Lung (tissue), 12 donors: ENCODE results near the gene ATL3. TPM values are rescaled to one million over a fixed set of nuclear protein-coding genes. Genes with fewer than 3 reads are reported as not detected.

Experiments
- ATAC-seq: fragments of 200-7000 bp; cut with Tn5 transposase; one replicate; pipeline ENCODE4 v1.9.1; 2020; ENCODE audit warnings: moderate number of reproducible peaks; ENCODE audit not compliant: insufficient read depth, low FRiP score
- DNase-seq, 3 donors: peaks; one replicate each; pipeline ENCODE4 v3.0.0-alpha.2; 2013 to 2017
- H3K27ac ChIP-seq, 2 donors: one replicate each; pipeline ENCODE4 v1.5.1; 2013; ENCODE audit warnings: mild to moderate bottlenecking in 2 of 2, moderate library complexity in 2 of 2, control low read depth in 1 of 2, inconsistent platforms in 1 of 2, low read depth in 1 of 2, low read length in 1 of 2
- H3K27me3 ChIP-seq, 3 donors: one replicate each; pipeline ENCODE4 v1.5.1; 2013; ENCODE audit warnings: low read length in 2 of 3; ENCODE audit not compliant: control insufficient read depth in 3 of 3, insufficient read depth in 3 of 3
- H3K36me3 ChIP-seq, 4 donors: one replicate each; pipeline ENCODE4 v1.5.1; 2013; ENCODE audit warnings: low read length in 4 of 4, mild to moderate bottlenecking in 1 of 4, moderate library complexity in 1 of 4; ENCODE audit not compliant: control insufficient read depth in 4 of 4, insufficient read depth in 4 of 4
- H3K4me1 ChIP-seq, 5 donors: one replicate each; pipeline ENCODE4 v1.5.1; 2013; ENCODE audit warnings: low read length in 5 of 5, mild to moderate bottlenecking in 2 of 5, moderate library complexity in 1 of 5; ENCODE audit not compliant: control insufficient read depth in 5 of 5, insufficient read depth in 5 of 5
- H3K4me3 ChIP-seq: one replicate; pipeline ENCODE4 v1.5.1; 2013; ENCODE audit warnings: mild to moderate bottlenecking, control low read depth, moderate library complexity
- H3K9ac ChIP-seq, 2 donors: one replicate each; pipeline ENCODE4 v1.5.1; 2013; ENCODE audit warnings: low read length in 2 of 2, control low read depth in 1 of 2; ENCODE audit not compliant: insufficient read depth in 1 of 2
- H3K9me3 ChIP-seq, 4 donors: one replicate each; pipeline ENCODE4 v1.5.1; 2013; ENCODE audit warnings: low read length in 3 of 4, mild to moderate bottlenecking in 1 of 4, moderate library complexity in 1 of 4; ENCODE audit not compliant: control insufficient read depth in 4 of 4, insufficient read depth in 3 of 4
- WGBS, 2 donors: extraction: QIAGEN DNeasy Blood & Tissue Kit; methylation state at CpG; one replicate each; pipeline ENCODE4 v1.1.7; 2013; 5-methylcytosine and 5-hydroxymethylcytosine counted together
- polyA plus RNA-seq, 2 donors: library from polyadenylated mRNA; stranded (reverse); fragments of 200-250 nt; gene quantifications; one replicate each; pipeline ENCODE4 v1.2.1, GENCODE V29; 2013
- total RNA-seq, 2 donors: library from RNA; depleted of rRNA in 1 of 2; stranded (reverse); fragments of >200 nt in 1 of 2; gene quantifications; one replicate each; pipeline ENCODE4 v1.2.1, GENCODE V29; 2014 to 2021
- TF ChIP-seq, protein P1 (sequence below): IDR thresholded peaks from 2 replicates; pipeline ENCODE4 v1.5.1; 2012; ENCODE audit warnings: mild to moderate bottlenecking; ENCODE audit errors: control extremely low read depth, extremely low read depth
- donor health status: control.
- donor health status: control.
- donor health status: Bipolar disorder and iron deficiency.
- donor health status: healthy.
- donor health status: DM: yes; HTN: yes; CAD: no.

Gene ATL3
- total and polyA plus RNA-seq, 4 donors: 13.6 to 79.5 (median 33.7) TPM

- Histone ChIP-seq H3K9me3 (no peaks in the 10 kb centered on the region), H3K27me3 (peaks cover 0 to 17% (median 2%) of the 10 kb centered on the region in 3 donors), H3K9ac (no peak overlapping the region), H3K27ac (no peak overlapping the region), H3K4me3 (no peak overlapping the region), H3K36me3 (peaks cover 0 to 2% (median 0%) of the 10 kb centered on the region in 4 donors), H3K4me1 (peaks cover 0 to 15% (median 3%) of the 10 kb centered on the region in 5 donors)
- TF ChIP-seq, protein P1, sequence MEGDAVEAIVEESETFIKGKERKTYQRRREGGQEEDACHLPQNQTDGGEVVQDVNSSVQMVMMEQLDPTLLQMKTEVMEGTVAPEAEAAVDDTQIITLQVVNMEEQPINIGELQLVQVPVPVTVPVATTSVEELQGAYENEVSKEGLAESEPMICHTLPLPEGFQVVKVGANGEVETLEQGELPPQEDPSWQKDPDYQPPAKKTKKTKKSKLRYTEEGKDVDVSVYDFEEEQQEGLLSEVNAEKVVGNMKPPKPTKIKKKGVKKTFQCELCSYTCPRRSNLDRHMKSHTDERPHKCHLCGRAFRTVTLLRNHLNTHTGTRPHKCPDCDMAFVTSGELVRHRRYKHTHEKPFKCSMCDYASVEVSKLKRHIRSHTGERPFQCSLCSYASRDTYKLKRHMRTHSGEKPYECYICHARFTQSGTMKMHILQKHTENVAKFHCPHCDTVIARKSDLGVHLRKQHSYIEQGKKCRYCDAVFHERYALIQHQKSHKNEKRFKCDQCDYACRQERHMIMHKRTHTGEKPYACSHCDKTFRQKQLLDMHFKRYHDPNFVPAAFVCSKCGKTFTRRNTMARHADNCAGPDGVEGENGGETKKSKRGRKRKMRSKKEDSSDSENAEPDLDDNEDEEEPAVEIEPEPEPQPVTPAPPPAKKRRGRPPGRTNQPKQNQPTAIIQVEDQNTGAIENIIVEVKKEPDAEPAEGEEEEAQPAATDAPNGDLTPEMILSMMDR: no peak
- no peak for ATAC-seq
- no peak for DNase-seq
These were observed 59.0 kb downstream of the ATL3 start for GRCh38 chr11:63612181-63612580.

- no peak for ATAC-seq
- no peak overlapping the region for H3K9ac ChIP-seq
- peaks cover 0 to 15% (median 3%) of the 10 kb centered on the region in 5 donors for H3K4me1 ChIP-seq
- H3K4me3 ChIP-seq: no peak overlapping the region
- no peaks in the 10 kb centered on the region for H3K9me3 ChIP-seq
- TF ChIP-seq, protein P1: no peak
- H3K27me3 ChIP-seq: peaks cover 0 to 17% (median 2%) of the 10 kb centered on the region in 3 donors
- 68 to 80% methylated on average over 1 of the region's 1 CpG for WGBS, 2 donors
- no peak overlapping the region for H3K27ac ChIP-seq
- H3K36me3 ChIP-seq: peaks cover 0 to 2% (median 0%) of the 10 kb centered on the region in 4 donors
- DNase-seq: peak in 2 of 3 donors; percentile 38 to 49
These were observed 59.8 kb downstream of the ATL3 start for GRCh38 chr11:63611395-63611747.

DNA sequence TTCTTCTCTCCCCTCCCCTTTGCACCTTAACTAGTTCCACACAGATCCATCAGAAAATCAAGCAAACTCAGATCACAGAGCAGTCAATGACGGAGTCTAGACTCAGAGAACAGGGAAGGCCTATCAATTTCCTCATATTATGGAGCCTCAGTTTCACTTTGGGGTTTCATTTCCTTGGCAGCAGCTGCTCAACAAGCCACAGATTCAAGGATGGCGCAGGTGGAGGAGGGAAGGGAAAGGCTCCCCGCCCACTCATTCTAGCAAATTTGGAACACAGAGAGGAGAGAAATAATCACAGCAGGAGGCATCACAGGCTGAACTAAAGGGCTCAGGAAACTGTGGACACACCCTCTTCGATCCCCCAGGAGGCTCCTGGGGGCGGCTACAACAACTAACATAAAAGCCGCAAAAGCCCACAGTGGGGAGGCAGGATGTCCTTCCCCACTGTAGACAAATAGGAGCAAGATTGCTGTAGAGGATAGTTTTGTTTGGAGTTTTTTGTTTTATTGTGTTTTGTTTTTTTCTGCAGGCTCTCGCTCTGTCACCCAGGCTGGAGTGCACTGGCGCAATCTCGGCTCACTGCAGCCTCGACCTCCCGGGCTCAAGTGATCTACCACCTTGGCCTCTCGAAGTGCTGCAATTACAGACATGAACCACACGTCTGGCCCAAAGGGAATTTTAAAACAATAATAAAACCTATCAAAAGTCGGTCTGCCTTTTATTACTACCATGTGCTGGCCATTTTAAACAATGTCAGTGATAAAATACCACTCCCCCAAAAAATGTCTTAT, 60.4 kb downstream of the ATL3 start:
- H3K9ac ChIP-seq: no peak overlapping the region

More for the DNA sequence above, 60.4 kb downstream of the ATL3 start:
- DNase-seq: no peak
- ATAC-seq: no peak
- Histone ChIP-seq H3K27ac (peak overlapping the region in 1 of 2 donors; percentile 20), H3K4me1 (peaks cover 0 to 15% (median 3%) of the 10 kb centered on the region in 5 donors), H3K27me3 (peaks cover 0 to 17% (median 2%) of the 10 kb centered on the region in 3 donors), H3K36me3 (peaks cover 0 to 2% (median 0%) of the 10 kb centered on the region in 4 donors), H3K4me3 (no peak overlapping the region), H3K9me3 (no peaks in the 10 kb centered on the region)
- WGBS, 2 donors: 55 to 68% methylated on average over 14 of the region's 14 CpGs
- TF ChIP-seq, protein P1: no peak
